ENCODE measurements around the gene CNNM3. TPM values are rescaled to one million over a fixed set of nuclear protein-coding genes. Genes with fewer than 3 reads are reported as not detected.
"Not testable (repeated sequence)": the region's sequence is repeated elsewhere in the genome, so short reads cannot be mapped to it uniquely, and the experiment has no call there.

The CNNM3 gene
- polyA plus RNA-seq, 2 donors: 3.8 to 3.9 TPM

DNA sequence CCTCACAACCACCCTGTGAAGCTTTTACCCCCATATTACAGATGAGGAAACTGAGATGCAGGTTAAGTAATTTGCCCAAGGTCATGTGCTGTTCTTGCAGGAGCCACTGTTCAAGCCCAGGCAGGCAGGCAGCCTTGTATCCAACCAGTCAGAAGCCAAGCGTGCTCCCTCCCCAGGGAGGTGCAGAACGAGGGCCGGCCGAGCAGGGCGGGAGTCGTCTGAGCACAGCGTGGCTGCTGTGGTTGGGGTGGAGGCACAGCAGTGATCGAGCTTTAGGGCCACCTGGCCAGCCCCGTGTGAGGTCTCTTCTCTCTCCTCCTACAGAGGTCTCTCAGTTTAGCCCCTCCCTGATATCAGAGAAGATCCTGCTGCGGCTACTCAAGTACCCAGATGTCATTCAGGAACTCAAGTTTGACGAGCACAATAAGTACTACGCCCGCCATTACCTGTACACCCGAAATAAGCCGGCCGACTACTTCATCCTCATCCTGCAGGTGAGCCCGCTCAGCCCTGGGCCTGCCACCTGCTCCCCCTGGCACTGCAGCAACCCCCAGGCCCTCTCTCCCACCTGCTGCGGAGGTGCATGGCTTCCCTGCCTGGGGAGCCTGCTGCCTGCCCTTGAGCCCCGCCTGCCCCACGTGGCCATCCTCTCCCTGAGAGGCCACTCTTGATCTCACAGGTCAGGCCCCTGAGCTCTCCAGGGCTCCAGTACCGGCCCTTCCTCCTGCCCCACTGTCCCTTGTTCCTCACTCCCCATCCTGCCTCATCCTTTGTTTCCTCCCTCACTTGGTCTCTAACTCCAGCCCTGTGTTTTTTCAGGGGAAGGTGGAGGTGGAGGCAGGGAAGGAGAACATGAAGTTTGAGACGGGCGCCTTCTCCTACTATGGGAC lies 17.1 kb upstream of the CNNM3 start:
- H3K27me3 ChIP-seq (ENCODE audit: control insufficient read depth in 1 of 2, insufficient read depth in 2 of 2, low read length in 2 of 2): no peaks in the 10 kb centered on the region

DNA sequence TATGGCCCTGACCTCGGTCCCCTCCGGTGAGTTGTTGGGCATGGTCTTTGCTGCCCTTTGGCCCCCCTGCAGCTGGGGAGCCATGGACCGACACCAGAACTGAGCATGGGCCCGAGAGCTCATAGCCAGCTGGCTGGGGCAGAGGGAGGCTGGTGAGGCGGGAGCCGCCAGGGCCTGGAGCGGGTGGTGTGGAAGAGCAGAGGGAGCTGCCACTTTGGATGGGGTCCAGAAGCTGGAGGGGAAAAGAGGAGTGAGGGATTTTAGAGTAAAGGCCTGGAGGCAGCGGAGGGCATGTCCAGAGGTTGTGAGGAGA lies 16.5 kb upstream of the CNNM3 start:
- peaks cover 0 to 6% of the 10 kb centered on the region in 2 donors for H3K9me3 ChIP-seq (ENCODE audit: control insufficient read depth in 2 of 2, insufficient read depth in 1 of 2, low read depth in 1 of 2, low read length in 1 of 2)
- H3K27ac ChIP-seq (ENCODE audit: low read depth in 2 of 2, low read length in 1 of 2): no peak overlapping the region
- 90 to 91% methylated on average over 8 of the region's 8 CpGs for WGBS, 2 donors
- H3K36me3 ChIP-seq (ENCODE audit: control insufficient read depth in 2 of 2, insufficient read depth in 2 of 2, low read length in 1 of 2): peaks cover 2 to 34% of the 10 kb centered on the region in 2 donors
- peaks cover 0 to 6% of the 10 kb centered on the region in 2 donors for H3K4me1 ChIP-seq (ENCODE audit: control insufficient read depth in 2 of 2, insufficient read depth in 2 of 2, low read length in 1 of 2)
- no peaks in the 10 kb centered on the region for H3K27me3 ChIP-seq (ENCODE audit: control insufficient read depth in 1 of 2, insufficient read depth in 2 of 2, low read length in 2 of 2)
- H3K4me3 ChIP-seq (ENCODE audit: low read depth in 1 of 2, low read length in 2 of 2): no peak overlapping the region

More for the DNA sequence above, 17.1 kb upstream of the CNNM3 start:
- Histone ChIP-seq H3K4me1 (ENCODE audit: control insufficient read depth in 2 of 2, insufficient read depth in 2 of 2, low read length in 1 of 2) (peaks cover 0 to 6% of the 10 kb centered on the region in 2 donors), H3K36me3 (ENCODE audit: control insufficient read depth in 2 of 2, insufficient read depth in 2 of 2, low read length in 1 of 2) (peaks cover 2 to 34% of the 10 kb centered on the region in 2 donors), H3K27ac (ENCODE audit: low read depth in 2 of 2, low read length in 1 of 2) (no peak overlapping the region), H3K9me3 (ENCODE audit: control insufficient read depth in 2 of 2, insufficient read depth in 1 of 2, low read depth in 1 of 2, low read length in 1 of 2) (peaks cover 0 to 6% of the 10 kb centered on the region in 2 donors), H3K4me3 (ENCODE audit: low read depth in 1 of 2, low read length in 2 of 2) (no peak overlapping the region)
- 79 to 84% methylated on average over 21 to 23 of the region's 23 CpGs for WGBS, 2 donors

GRCh38 chr2:96800061-96801004 lies 15.7 kb upstream of the CNNM3 start:
- Histone ChIP-seq H3K36me3 (ENCODE audit: control insufficient read depth in 2 of 2, insufficient read depth in 2 of 2, low read length in 1 of 2) (peaks cover 2 to 34% of the 10 kb centered on the region in 2 donors), H3K27ac (ENCODE audit: low read depth in 2 of 2, low read length in 1 of 2) (no peak overlapping the region)

GRCh38 chr2:96801005-96801785 lies 14.9 kb upstream of the CNNM3 start:
- peaks cover 0 to 6% of the 10 kb centered on the region in 2 donors for H3K4me1 ChIP-seq (ENCODE audit: control insufficient read depth in 2 of 2, insufficient read depth in 2 of 2, low read length in 1 of 2)
- peaks cover 2 to 34% of the 10 kb centered on the region in 2 donors for H3K36me3 ChIP-seq (ENCODE audit: control insufficient read depth in 2 of 2, insufficient read depth in 2 of 2, low read length in 1 of 2)
- H3K4me3 ChIP-seq (ENCODE audit: low read depth in 1 of 2, low read length in 2 of 2): no peak overlapping the region
- peaks cover 0 to 6% of the 10 kb centered on the region in 2 donors for H3K9me3 ChIP-seq (ENCODE audit: control insufficient read depth in 2 of 2, insufficient read depth in 1 of 2, low read depth in 1 of 2, low read length in 1 of 2)
- WGBS, 2 donors: 42 to 44% methylated on average over 15 of the region's 15 CpGs
- H3K27me3 ChIP-seq (ENCODE audit: control insufficient read depth in 1 of 2, insufficient read depth in 2 of 2, low read length in 2 of 2): no peaks in the 10 kb centered on the region
- H3K27ac ChIP-seq (ENCODE audit: low read depth in 2 of 2, low read length in 1 of 2): no peak overlapping the region

More at GRCh38 chr2:96800061-96801004, 15.7 kb upstream of the CNNM3 start:
- peaks cover 0 to 6% of the 10 kb centered on the region in 2 donors for H3K4me1 ChIP-seq (ENCODE audit: control insufficient read depth in 2 of 2, insufficient read depth in 2 of 2, low read length in 1 of 2)
- 87 to 89% methylated on average over 26 to 27 of the region's 27 CpGs for WGBS, 2 donors
- no peak overlapping the region for H3K4me3 ChIP-seq (ENCODE audit: low read depth in 1 of 2, low read length in 2 of 2)
- peaks cover 0 to 6% of the 10 kb centered on the region in 2 donors for H3K9me3 ChIP-seq (ENCODE audit: control insufficient read depth in 2 of 2, insufficient read depth in 1 of 2, low read depth in 1 of 2, low read length in 1 of 2)
- H3K27me3 ChIP-seq (ENCODE audit: control insufficient read depth in 1 of 2, insufficient read depth in 2 of 2, low read length in 2 of 2): no peaks in the 10 kb centered on the region

- no peak overlapping the region for H3K4me3 ChIP-seq (ENCODE audit: low read depth in 1 of 2, low read length in 2 of 2)
- WGBS, 2 donors: 75 to 83% methylated on average over 10 of the region's 10 CpGs
- no peaks in the 10 kb centered on the region for H3K27me3 ChIP-seq (ENCODE audit: control insufficient read depth in 1 of 2, insufficient read depth in 2 of 2, low read length in 2 of 2)
- peaks cover 2 to 32% of the 10 kb centered on the region in 2 donors for H3K36me3 ChIP-seq (ENCODE audit: control insufficient read depth in 2 of 2, insufficient read depth in 2 of 2, low read length in 1 of 2)
- H3K4me1 ChIP-seq (ENCODE audit: control insufficient read depth in 2 of 2, insufficient read depth in 2 of 2, low read length in 1 of 2): peaks cover 0 to 6% of the 10 kb centered on the region in 2 donors
- no peak overlapping the region for H3K27ac ChIP-seq (ENCODE audit: low read depth in 2 of 2, low read length in 1 of 2)
- peaks cover 0 to 6% of the 10 kb centered on the region in 2 donors for H3K9me3 ChIP-seq (ENCODE audit: control insufficient read depth in 2 of 2, insufficient read depth in 1 of 2, low read depth in 1 of 2, low read length in 1 of 2)
Observed at GRCh38 chr2:96801786-96802595, 14.1 kb upstream of the CNNM3 start.

- Histone ChIP-seq H3K27me3 (ENCODE audit: control insufficient read depth in 1 of 2, insufficient read depth in 2 of 2, low read length in 2 of 2) (no peaks in the 10 kb centered on the region), H3K36me3 (ENCODE audit: control insufficient read depth in 2 of 2, insufficient read depth in 2 of 2, low read length in 1 of 2) (peaks cover 2 to 26% of the 10 kb centered on the region in 2 donors), H3K27ac (ENCODE audit: low read depth in 2 of 2, low read length in 1 of 2) (no peak overlapping the region), H3K4me3 (ENCODE audit: low read depth in 1 of 2, low read length in 2 of 2) (no peak overlapping the region), H3K4me1 (ENCODE audit: control insufficient read depth in 2 of 2, insufficient read depth in 2 of 2, low read length in 1 of 2) (peaks cover 0 to 6% of the 10 kb centered on the region in 2 donors), H3K9me3 (ENCODE audit: control insufficient read depth in 2 of 2, insufficient read depth in 1 of 2, low read depth in 1 of 2, low read length in 1 of 2) (peaks cover 0 to 6% of the 10 kb centered on the region in 2 donors)
- 92 to 93% methylated on average over 7 of the region's 7 CpGs for WGBS, 2 donors
Observed at GRCh38 chr2:96802721-96803120, 13.3 kb upstream of the CNNM3 start.

DNA sequence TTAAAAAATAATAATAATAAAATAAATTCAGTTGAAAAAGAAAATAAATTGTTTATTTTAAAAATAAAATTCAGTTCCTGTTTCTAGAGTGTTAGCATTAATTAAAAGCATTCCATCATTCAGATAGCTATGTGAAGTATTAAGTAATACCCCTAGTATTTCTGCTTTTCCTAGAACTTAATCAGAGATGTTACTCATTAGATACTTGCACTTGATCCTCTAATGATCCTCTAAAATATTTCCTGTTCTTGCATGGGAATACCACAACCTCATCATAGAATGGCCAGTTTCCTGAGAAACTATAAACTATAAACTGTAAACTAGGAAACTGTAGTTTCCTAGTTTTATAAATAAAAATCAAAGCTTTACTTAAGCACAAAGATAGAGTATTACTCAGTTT lies 11.1 kb upstream of the CNNM3 start:
- H3K9me3 ChIP-seq (ENCODE audit: control insufficient read depth in 2 of 2, insufficient read depth in 1 of 2, low read depth in 1 of 2, low read length in 1 of 2): peaks cover 0 to 6% of the 10 kb centered on the region in 2 donors
- peaks cover 2 to 26% of the 10 kb centered on the region in 2 donors for H3K36me3 ChIP-seq (ENCODE audit: control insufficient read depth in 2 of 2, insufficient read depth in 2 of 2, low read length in 1 of 2)
- peaks cover 0 to 3% of the 10 kb centered on the region in 2 donors for H3K4me1 ChIP-seq (ENCODE audit: control insufficient read depth in 2 of 2, insufficient read depth in 2 of 2, low read length in 1 of 2)
- no peak overlapping the region for H3K4me3 ChIP-seq (ENCODE audit: low read depth in 1 of 2, low read length in 2 of 2)
- no peak overlapping the region for H3K27ac ChIP-seq (ENCODE audit: low read depth in 2 of 2, low read length in 1 of 2)
- no peaks in the 10 kb centered on the region for H3K27me3 ChIP-seq (ENCODE audit: control insufficient read depth in 1 of 2, insufficient read depth in 2 of 2, low read length in 2 of 2)

DNA sequence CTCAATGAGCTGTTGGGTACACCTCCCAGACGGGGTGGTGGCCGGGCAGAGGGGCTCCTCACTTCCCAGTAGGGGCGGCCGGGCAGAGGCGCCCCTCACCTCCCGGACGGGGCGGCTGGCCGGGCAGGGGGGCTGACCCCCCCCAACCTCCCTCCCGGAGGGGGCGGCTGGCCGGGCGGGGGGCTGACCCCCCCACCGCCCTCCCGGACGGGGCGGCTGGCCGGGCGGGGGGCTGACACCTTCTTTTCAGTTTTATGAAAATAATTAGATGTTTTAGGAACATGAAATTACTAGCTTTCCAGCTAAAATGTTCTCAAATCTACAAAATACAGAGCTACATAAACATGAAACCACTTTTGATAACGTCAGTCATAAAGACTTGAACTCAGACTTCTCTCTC lies 10.1 kb upstream of the CNNM3 start:
- H3K36me3 ChIP-seq (ENCODE audit: control insufficient read depth in 2 of 2, insufficient read depth in 2 of 2, low read length in 1 of 2): peaks cover 4 to 31% of the 10 kb centered on the region in 2 donors
- H3K27me3 ChIP-seq (ENCODE audit: control insufficient read depth in 1 of 2, insufficient read depth in 2 of 2, low read length in 2 of 2); H3K4me3 ChIP-seq (ENCODE audit: low read depth in 1 of 2, low read length in 2 of 2); H3K27ac ChIP-seq (ENCODE audit: low read depth in 2 of 2, low read length in 1 of 2); H3K4me1 ChIP-seq (ENCODE audit: control insufficient read depth in 2 of 2, insufficient read depth in 2 of 2, low read length in 1 of 2); H3K9me3 ChIP-seq (ENCODE audit: control insufficient read depth in 2 of 2, insufficient read depth in 1 of 2, low read depth in 1 of 2, low read length in 1 of 2): not testable (repeated sequence)
- WGBS, 2 donors: 87 to 89% methylated on average over 11 to 16 of the region's 20 CpGs

All from esophagus (tissue), 2 donors.